GM10266 (cell line): ENCODE data around the gene KRT37.
"Not testable (repeated sequence)": the region's sequence is repeated elsewhere in the genome, so short reads cannot be mapped to it uniquely, and the experiment has no call there.

ENCODE experiments used
- DNase-seq: peaks from one replicate; pipeline ENCODE4 v3.0.0; 2012; ENCODE audit errors: extremely low spot score
- TF ChIP-seq, protein P1 (sequence below): IDR thresholded peaks from 2 replicates; pipeline ENCODE4 v1.5.1; 2012; ENCODE audit warnings: mild to moderate bottlenecking, low read depth; ENCODE audit not compliant: control insufficient read depth, insufficient read depth; ENCODE audit errors: missing control alignments

KRT37 gene

DNA sequence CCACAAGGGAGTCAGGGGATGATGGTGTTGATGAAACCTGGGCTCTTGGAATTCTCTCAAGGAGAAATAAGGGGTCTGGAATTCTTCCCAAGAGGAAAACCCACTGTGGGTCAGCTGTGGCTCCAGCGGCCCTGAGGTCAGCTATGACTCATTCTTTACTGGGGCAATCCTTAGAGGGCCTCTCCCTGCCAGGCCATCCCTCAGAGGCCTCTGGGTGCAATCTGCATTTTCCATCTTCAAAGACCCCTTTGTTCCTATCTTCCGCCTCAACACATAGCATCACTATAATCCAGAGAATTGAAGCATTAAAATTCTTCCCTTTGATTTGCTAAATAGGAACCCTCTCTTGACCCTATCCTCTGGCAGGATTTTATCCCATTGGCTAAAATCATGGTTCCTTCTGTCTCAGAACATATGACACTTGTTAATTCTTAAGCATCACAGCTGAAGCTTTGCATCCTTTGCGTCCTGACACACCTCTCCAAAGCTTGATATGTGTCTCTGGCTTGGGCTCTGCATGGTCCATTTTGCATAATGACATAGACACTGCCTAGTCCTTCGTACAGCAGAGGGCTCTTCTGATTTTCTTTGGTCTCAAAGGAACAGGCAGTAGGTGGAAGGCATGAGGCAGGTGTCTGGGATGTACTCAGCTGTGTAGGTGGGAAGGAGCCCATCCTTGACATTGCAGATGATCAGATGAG is 4.4 kb upstream of the KRT37 start:
- no peak for DNase-seq
- TF ChIP-seq, protein P1, sequence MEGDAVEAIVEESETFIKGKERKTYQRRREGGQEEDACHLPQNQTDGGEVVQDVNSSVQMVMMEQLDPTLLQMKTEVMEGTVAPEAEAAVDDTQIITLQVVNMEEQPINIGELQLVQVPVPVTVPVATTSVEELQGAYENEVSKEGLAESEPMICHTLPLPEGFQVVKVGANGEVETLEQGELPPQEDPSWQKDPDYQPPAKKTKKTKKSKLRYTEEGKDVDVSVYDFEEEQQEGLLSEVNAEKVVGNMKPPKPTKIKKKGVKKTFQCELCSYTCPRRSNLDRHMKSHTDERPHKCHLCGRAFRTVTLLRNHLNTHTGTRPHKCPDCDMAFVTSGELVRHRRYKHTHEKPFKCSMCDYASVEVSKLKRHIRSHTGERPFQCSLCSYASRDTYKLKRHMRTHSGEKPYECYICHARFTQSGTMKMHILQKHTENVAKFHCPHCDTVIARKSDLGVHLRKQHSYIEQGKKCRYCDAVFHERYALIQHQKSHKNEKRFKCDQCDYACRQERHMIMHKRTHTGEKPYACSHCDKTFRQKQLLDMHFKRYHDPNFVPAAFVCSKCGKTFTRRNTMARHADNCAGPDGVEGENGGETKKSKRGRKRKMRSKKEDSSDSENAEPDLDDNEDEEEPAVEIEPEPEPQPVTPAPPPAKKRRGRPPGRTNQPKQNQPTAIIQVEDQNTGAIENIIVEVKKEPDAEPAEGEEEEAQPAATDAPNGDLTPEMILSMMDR, result no peak

DNA sequence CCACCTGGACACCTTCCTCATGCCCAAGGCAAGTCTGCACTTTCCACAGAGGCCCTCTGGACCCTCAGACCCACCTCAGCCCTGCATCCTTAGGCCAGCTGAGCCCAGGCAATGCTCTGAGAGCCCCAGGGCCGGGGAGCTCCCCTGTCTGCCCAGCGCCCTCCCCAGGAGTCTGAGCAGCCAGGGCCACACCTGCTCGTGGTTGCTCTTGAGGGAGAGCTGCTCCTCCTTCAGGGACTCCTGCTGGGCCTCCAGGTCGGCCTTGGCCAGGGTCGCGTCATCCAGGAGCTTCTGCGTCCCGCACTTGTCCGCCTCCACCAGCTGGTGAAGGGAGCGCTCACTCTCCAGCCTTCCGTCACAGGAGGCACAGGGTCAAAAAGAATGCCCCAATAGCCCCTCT is 1.8 kb downstream of the KRT37 start:
- not testable (repeated sequence) for DNase-seq

DNA sequence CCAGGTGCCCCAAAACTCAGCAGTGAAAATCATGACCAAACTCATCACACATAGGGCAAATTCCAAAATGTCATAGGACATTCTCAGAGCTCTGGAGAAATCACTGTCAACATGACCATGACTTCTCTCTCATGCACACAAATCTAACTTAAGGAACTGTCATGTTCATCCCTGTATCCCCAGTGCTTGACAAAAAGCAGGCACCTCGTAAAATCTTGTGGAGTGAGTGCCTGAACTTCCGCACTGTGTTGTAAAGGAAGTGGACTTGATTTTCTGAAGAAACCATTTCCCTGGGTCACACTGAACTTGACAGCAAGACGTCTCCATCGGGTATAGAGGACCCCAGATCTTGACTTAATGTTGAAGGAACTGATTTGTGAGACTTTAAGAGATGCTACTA is 2.8 kb downstream of the KRT37 start:
- TF ChIP-seq, protein P1, result no peak
- no peak for DNase-seq

DNA sequence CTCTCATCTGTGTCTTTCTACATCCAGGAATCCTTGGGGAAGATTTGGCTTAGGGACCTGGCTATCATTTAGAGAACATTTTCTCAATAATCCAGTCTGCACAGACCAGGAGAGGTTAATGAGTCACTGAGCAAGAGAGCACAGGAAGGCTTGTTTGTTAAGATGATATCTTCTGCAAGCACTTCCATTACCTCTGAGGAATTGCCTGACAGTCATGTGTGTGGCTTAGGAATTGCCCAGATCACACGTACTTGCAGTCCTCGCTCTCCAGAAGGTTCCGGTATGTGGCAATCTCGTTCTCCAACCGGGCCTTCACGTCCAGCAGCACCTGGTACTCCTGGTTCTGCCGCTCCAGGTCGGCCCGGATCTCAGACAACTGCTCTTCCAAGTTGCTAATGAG is 3.3 kb downstream of the KRT37 start:
- no peak for DNase-seq
- TF ChIP-seq, protein P1, result no peak

DNA sequence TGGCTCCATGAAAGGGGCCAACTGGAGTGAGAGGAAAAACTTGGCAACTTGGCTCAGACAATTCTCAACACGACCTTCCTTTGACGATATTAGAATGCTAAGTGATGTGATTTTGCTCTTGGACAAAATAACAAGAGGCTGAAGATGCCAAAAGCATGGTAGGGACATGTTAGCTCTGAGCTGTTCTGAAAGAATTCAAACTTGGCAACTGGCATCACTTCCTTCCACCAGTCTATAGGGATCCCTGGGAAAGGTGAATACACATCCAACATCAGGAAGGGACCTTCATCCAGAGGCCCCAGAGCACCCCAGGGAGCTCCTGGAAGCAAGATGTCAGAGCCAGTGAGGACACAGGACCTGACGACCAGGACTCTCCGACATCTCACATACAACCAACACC is 4.3 kb downstream of the KRT37 start:
- DNase-seq, result no peak
- TF ChIP-seq, protein P1, result no peak

DNA sequence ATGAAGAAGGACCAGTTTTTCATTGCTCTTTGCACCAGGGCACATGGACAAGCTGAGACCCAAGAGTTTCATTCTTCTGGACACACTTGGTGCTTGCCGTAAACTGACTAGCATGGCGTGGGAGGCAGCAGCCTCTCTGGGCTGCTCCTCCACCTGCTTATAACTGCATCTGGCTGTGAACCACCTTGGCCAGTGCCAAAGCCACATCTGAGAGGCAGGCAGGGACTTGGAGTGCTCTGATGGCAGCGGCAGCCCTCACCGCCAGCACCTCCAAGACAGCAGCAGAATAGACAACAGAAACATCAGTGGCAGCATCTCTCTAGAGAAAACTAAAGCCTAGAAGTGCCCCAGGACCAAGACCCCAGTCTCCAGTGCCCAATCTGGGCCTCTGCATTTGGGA is 4.7 kb downstream of the KRT37 start:
- DNase-seq, result no peak
- TF ChIP-seq, protein P1, result no peak

DNA sequence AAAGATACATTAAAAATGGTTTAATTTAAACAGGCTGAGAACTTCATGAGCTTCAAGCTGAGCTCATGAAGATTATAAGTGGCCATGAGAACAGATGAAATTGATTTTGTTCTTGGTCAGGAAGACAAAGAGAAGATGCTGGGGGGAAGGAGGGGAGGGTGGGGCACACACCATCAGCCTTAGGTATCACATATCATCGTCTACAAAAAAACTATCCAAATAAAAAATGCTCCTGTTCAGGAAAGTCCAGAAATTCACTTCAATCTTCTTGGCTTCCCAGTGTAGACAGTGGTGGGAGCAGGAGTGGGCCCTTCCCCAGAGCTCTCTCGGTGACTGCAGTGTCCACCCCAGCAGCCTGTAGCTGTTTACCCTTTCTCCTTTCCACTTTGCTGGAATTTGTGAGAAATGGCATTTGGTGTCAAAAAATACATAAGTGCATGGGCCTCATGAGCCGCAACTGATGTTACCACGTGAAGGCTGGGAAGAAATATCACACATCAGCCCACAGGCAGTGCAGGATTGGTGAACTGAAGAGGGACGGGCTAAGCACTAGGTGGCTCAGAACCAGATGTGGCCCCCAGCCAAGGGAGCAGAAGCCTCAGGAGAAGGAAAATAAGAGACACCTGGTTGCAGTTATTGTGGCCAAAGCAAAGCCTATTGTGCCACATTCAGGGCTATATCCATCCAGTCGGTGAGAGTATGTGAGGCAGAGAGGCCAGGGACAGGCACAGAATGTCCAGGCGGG is 6.1 kb downstream of the KRT37 start:
- TF ChIP-seq, protein P1, result no peak
- DNase-seq, result no peak
